Left ventricle myocardium inferior (tissue), 1 donor: ENCODE data around the gene MBD3L2B. TPM values are rescaled to one million over a fixed set of nuclear protein-coding genes. Genes with fewer than 3 reads are reported as not detected.

Experiments
- DNase-seq: peaks from one replicate; pipeline ENCODE4 v3.0.0-alpha.2; 2020
- H3K27ac ChIP-seq: fragments of 200-600 bp; replicated peaks from 2 replicates; pipeline ENCODE4 v1.8.0; 2021
- H3K27me3 ChIP-seq: fragments of 200-600 bp; 2 replicates; pipeline ENCODE4 v1.8.0; 2021; ENCODE audit warnings: low read depth
- H3K36me3 ChIP-seq: fragments of 200-600 bp; 2 replicates; pipeline ENCODE4 v1.8.0; 2021
- H3K4me1 ChIP-seq: fragments of 200-600 bp; 2 replicates; pipeline ENCODE4 v1.8.0; 2021
- H3K4me3 ChIP-seq: fragments of 200-600 bp; 2 replicates; pipeline ENCODE4 v1.8.0; 2021; ENCODE audit warnings: mild to moderate bottlenecking, moderate library complexity
- H3K9me3 ChIP-seq: fragments of 200-600 bp; replicated peaks from 2 replicates; pipeline ENCODE4 v1.8.0; 2021
- intact Hi-C: fragments of 100-400 bp; cut with micrococcal nuclease; formaldehyde crosslinking; loops from one replicate; pipeline ENCODE4 v1.11.0; 2022
- total RNA-seq: library from RNA; stranded (reverse); fragmentation: NEBNext Ultra II Directional; extraction: Animal tissue kit (Norgen Biotek cat#: 25700); gene quantifications from one replicate; pipeline ENCODE4 v1.2.1, GENCODE V29; 2021
- TF ChIP-seq, protein P1 (sequence below): fragments of 200-600 bp; IDR thresholded peaks from 2 replicates; pipeline ENCODE4 v1.8.0; 2021; ENCODE audit warnings: antibody characterized with exemption, mild to moderate bottlenecking, borderline replicate concordance
- donor health status: DM: no; HTN: yes; CAD: no; lungs with severe emphysema.

MBD3L2B gene
- total RNA-seq, 1 donor from 2014 or later = not detected

DNA sequence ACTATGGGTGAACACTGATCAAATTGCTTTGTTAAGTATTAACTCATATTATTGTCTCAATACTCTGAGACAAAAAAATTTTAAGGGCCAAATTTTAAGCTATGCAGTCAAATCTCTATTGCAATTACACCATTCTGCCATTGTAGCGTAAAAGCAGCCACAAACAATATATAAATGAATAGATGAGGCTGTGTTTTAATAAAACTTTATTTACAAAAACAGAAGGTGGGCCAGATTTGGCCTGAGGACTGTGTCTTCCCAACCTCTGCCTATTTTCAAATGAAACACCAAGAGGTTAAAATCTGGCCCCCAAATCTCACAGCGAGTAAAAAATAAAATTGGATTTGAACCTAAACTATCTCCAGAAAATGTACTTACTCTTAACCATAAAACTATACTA lies 51.7 kb downstream of the MBD3L2B start:
- no peak overlapping the region for H3K27ac ChIP-seq
- no peaks in the 10 kb centered on the region for H3K9me3 ChIP-seq
- peaks cover 55% of the 10 kb centered on the region for H3K27me3 ChIP-seq
- H3K4me1 ChIP-seq = no peaks in the 10 kb centered on the region
- no peak overlapping the region for H3K4me3 ChIP-seq
- TF ChIP-seq, protein P1, sequence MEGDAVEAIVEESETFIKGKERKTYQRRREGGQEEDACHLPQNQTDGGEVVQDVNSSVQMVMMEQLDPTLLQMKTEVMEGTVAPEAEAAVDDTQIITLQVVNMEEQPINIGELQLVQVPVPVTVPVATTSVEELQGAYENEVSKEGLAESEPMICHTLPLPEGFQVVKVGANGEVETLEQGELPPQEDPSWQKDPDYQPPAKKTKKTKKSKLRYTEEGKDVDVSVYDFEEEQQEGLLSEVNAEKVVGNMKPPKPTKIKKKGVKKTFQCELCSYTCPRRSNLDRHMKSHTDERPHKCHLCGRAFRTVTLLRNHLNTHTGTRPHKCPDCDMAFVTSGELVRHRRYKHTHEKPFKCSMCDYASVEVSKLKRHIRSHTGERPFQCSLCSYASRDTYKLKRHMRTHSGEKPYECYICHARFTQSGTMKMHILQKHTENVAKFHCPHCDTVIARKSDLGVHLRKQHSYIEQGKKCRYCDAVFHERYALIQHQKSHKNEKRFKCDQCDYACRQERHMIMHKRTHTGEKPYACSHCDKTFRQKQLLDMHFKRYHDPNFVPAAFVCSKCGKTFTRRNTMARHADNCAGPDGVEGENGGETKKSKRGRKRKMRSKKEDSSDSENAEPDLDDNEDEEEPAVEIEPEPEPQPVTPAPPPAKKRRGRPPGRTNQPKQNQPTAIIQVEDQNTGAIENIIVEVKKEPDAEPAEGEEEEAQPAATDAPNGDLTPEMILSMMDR = no peak
- H3K36me3 ChIP-seq = no peaks in the 10 kb centered on the region
- intact Hi-C loops = no loop called here
- DNase-seq = no peak

Other genes with a start within 250 kb of the MBD3L2B start
- 1.8 TPM for gene VAV1, start 248.7 kb downstream of the MBD3L2B start, total RNA-seq
- not detected for gene ADGRE1, start 133.9 kb downstream of the MBD3L2B start, total RNA-seq
- not detected for gene MBD3L5, start 9.1 kb upstream of the MBD3L2B start, total RNA-seq
- gene MBD3L4, start 18.7 kb upstream of the MBD3L2B start, total RNA-seq = not detected
- gene MBD3L2, start 27.9 kb upstream of the MBD3L2B start, total RNA-seq = not detected
- gene MBD3L3, start 37.2 kb upstream of the MBD3L2B start, total RNA-seq = not detected
- 3.5 TPM for gene ZNF557, start 48.3 kb upstream of the MBD3L2B start, total RNA-seq